Melanocyte of skin (primary cell): ENCODE measurements around the gene TFRC. TPM values are rescaled to one million over a fixed set of nuclear protein-coding genes. Genes with fewer than 3 reads are reported as not detected.

Experiments
- small RNA-seq, 2 donors: library from RNA; depleted of rRNA; stranded (forward); fragments of <200 nt; gene quantifications; one replicate each; pipeline ENCODE3, GENCODE V24; 2012
- total RNA-seq, 2 donors: library from RNA; depleted of rRNA; stranded (reverse); fragments of >200 nt; gene quantifications; 2 replicates each; pipeline ENCODE4 v1.2.3, GENCODE V29; 2012

TFRC gene
- total RNA-seq = 100 to 1,000 TPM; 143 to 156 TPM

DNA sequence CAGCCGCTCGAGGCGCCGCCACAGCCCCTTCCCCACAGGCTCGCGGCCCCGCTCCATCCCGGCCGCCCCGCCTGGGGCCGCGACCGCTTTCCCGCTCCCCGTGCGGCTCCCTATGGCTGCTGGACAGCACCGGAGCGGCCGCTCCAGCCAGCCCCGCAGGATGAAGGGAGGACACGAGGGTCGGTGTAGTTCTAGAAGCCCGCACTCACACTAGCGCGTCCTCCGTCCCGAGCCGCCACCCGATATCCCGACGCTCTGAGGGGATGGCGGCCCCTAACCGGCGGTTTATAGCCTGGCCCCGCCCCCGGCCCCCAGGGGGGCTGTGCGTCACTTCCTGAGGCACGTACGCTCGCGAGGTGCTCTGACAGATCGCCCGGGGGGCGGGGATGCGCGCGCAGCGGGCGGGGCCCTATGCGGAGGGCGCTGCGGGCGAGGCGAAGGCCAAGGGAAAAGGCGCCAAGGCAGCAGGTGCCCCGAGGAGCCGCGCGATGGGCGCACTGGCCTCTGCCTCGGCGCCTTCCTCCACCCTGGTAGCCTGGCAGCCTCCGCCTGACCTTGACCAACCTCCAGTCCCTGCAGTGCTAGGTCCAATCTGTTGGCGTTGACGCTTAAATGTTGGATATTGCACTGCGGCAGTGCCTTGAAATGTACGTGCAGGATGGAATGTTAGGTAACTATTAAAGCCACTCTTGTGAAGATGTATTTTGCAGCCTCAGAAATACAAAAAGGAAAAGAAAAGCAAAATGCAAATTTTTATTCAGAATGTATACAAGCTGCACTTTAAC lies at the start of gene TFRC:
TFRC (minus strand) TSS at position 257 of the 785 bp plus-strand sequence. CDS start 4,991 bp downstream, outside the sequence.

Small RNA genes lying within 50 kb of the gene (small RNA-seq; reads per million reads assigned to genes)
- gene RNU7-18P = 0.12 to 0.13 reads per million in 2 donors

Other genes with a start within 250 kb of the TFRC start
- gene TNK2, start 173.5 kb downstream of the TFRC start, total RNA-seq = 10 to 100 TPM; 12.0 to 13.0 TPM
- under 1 TPM in 1 of 2 donors, not detected in 1; 0.33 TPM for gene ZDHHC19, start 129.3 kb upstream of the TFRC start, total RNA-seq
- gene SLC51A, start 134.4 kb upstream of the TFRC start, total RNA-seq = not detected
- gene PCYT1A, start 205.6 kb upstream of the TFRC start, total RNA-seq = 100 to 1,000 TPM in 1 of 2 donors, 10 to 100 TPM in 1; 79.8 to 110 TPM
- 1 to 10 TPM; 3.7 to 5.5 TPM for gene DYNLT2B, start 236.2 kb upstream of the TFRC start, total RNA-seq